H1 (cell line): ENCODE measurements around the gene NADSYN1. TPM values are rescaled to one million over a fixed set of nuclear protein-coding genes. Genes with fewer than 3 reads are reported as not detected.

Experiments
- CTCF ChIA-PET: fragments of 300-600 bp; sonication (Branson Sonifier 250); formaldehyde crosslinking; loops from one replicate; lab custom pipeline; 2021; ENCODE audit not compliant: partially characterized antibody; lab: Charles Lee
- POLR2A ChIA-PET: fragments of 300-600 bp; sonication (Branson Sonifier 250); formaldehyde crosslinking; loops from one replicate; lab custom pipeline; 2021; ENCODE audit warnings: inconsistent platforms; ENCODE audit not compliant: partially characterized antibody; lab: Charles Lee
- DNase-seq, 2 experiments: peaks; one replicate each; pipeline versions ENCODE4 v3.0.0 to v3.0.0-alpha.2; 2010 to 2022; ENCODE audit warnings: low spot score in 2 of 2, low read depth in 1 of 2, mixed read lengths in 1 of 2
- FAIRE-seq: peaks from 2 replicates; lab custom pipeline; 2011; peaks lifted over from hg19 to GRCh38; lab: Jason Lieb, UNC
- H2AFZ ChIP-seq: 2 replicates; pipeline ENCODE4 v1.8.1; 2012; ENCODE audit warnings: low read length, inconsistent platforms
- H2AK5ac ChIP-seq: 2 replicates; pipeline ENCODE4 v1.6.1; 2013; ENCODE audit warnings: low read depth, low read length
- H2BK120ac ChIP-seq: replicated peaks from 2 replicates; pipeline ENCODE3; 2013; ENCODE audit warnings: low read depth, low read length, inconsistent platforms
- H2BK12ac ChIP-seq: 2 replicates; pipeline ENCODE4 v1.6.1; 2013; ENCODE audit warnings: low read depth, low read length
- H2BK15ac ChIP-seq: 2 replicates; pipeline ENCODE4 v1.6.1; 2013; ENCODE audit warnings: low read length
- H2BK20ac ChIP-seq: 2 replicates; pipeline ENCODE4 v1.6.1; 2013; ENCODE audit warnings: low read length
- H2BK5ac ChIP-seq: 2 replicates; pipeline ENCODE4 v1.6.1; 2013; ENCODE audit warnings: low read depth, low read length
- H3K14ac ChIP-seq: 2 replicates; pipeline ENCODE4 v1.6.1; 2013; ENCODE audit warnings: inconsistent platforms; ENCODE audit not compliant: insufficient read length
- H3K18ac ChIP-seq: 2 replicates; pipeline ENCODE4 v1.6.1; 2013; ENCODE audit warnings: low read length; ENCODE audit errors: extremely low read depth
- H3K23ac ChIP-seq: 2 replicates; pipeline ENCODE4 v1.6.1; 2013; ENCODE audit warnings: inconsistent platforms; ENCODE audit not compliant: insufficient read length
- H3K23me2 ChIP-seq: 2 replicates; pipeline ENCODE4 v1.6.1; 2013; ENCODE audit warnings: low read depth, low read length
- H3K27ac ChIP-seq: 2 replicates; pipeline ENCODE4 v1.6.1; 2011; ENCODE audit warnings: low read depth, low read length, inconsistent platforms
- H3K27me3 ChIP-seq, 4 experiments: replicated peaks in 1 of 4; 1 replicate in 1 of 4; 2 replicates in 3 of 4; pipeline versions ENCODE4 v1.6.1 to v1.8.1; 2011 to 2013; ENCODE audit warnings: low read length in 3 of 4, mild to moderate bottlenecking in 3 of 4, inconsistent platforms in 2 of 4, mixed read lengths in 2 of 4, moderate library complexity in 1 of 4; ENCODE audit not compliant: control insufficient read depth in 3 of 4, insufficient read depth in 3 of 4; ENCODE audit errors: extremely low read depth in 1 of 4
- H3K36me3 ChIP-seq, 4 experiments: 2 replicates each; pipeline versions ENCODE4 v1.6.1 to v1.8.1; 2011 to 2013; ENCODE audit warnings: mild to moderate bottlenecking in 4 of 4, low read length in 3 of 4, moderate library complexity in 2 of 4, control low read depth in 1 of 4, inconsistent platforms in 1 of 4; ENCODE audit not compliant: insufficient read depth in 4 of 4, control insufficient read depth in 2 of 4
- H3K4ac ChIP-seq: replicated peaks from 2 replicates; pipeline ENCODE3; 2013; ENCODE audit warnings: low read length, low read depth, mixed read lengths, inconsistent platforms; ENCODE audit not compliant: insufficient read length
- H3K4me1 ChIP-seq, 4 experiments: replicated peaks in 1 of 4; 1 replicate in 1 of 4; 2 replicates in 3 of 4; pipeline versions ENCODE4 v1.6.1 to v1.8.1; 2011 to 2013; ENCODE audit warnings: low read length in 3 of 4, inconsistent platforms in 2 of 4, mixed read lengths in 1 of 4; ENCODE audit not compliant: insufficient read depth in 4 of 4, control insufficient read depth in 3 of 4
- H3K4me2 ChIP-seq, 2 experiments: 2 replicates each; pipeline versions ENCODE4 v1.6.1 to v1.8.1; 2011 to 2013; ENCODE audit warnings: low read depth in 2 of 2, low read length in 2 of 2, control low read depth in 1 of 2, inconsistent platforms in 1 of 2, mild to moderate bottlenecking in 1 of 2; ENCODE audit not compliant: insufficient read depth in 1 of 2
- H3K4me3 ChIP-seq, 4 experiments: fragments of 200-600, 300-600 bp in 1 of 4; sonication (generic), shearing (Covaris generic), sonication (Bioruptor Twin) in 1 of 4; 2 replicates each; pipeline versions ENCODE4 v1.5.1 to v1.8.1; 2011 to 2016; ENCODE audit warnings: low read length in 4 of 4, low read depth in 3 of 4, control low read depth in 2 of 4, inconsistent platforms in 2 of 4, mild to moderate bottlenecking in 2 of 4, mixed read lengths in 1 of 4, moderate library complexity in 1 of 4; ENCODE audit not compliant: insufficient read depth in 2 of 4; ENCODE audit errors: extremely low read depth in 1 of 4
- H3K56ac ChIP-seq: replicated peaks from 2 replicates; pipeline ENCODE3; 2013; ENCODE audit warnings: low read depth, mild to moderate bottlenecking, mixed read lengths, low read length, inconsistent platforms; ENCODE audit not compliant: insufficient read length
- H3K79me1 ChIP-seq: 2 replicates; pipeline ENCODE4 v1.6.1; 2013; ENCODE audit warnings: low read depth, low read length, control low read depth
- H3K79me2 ChIP-seq, 2 experiments: 2 replicates each; pipeline versions ENCODE4 v1.6.1 to v1.8.1; 2012 to 2013; ENCODE audit warnings: low read length in 2 of 2, mild to moderate bottlenecking in 2 of 2, inconsistent platforms in 1 of 2; ENCODE audit not compliant: insufficient read depth in 2 of 2, control insufficient read depth in 1 of 2
- H3K9ac ChIP-seq, 4 experiments: replicated peaks in 1 of 4; 1 replicate in 1 of 4; 2 replicates in 3 of 4; pipeline versions ENCODE4 v1.6.1 to v1.8.1; 2011 to 2013; ENCODE audit warnings: low read depth in 3 of 4, low read length in 3 of 4, control low read depth in 2 of 4, mild to moderate bottlenecking in 2 of 4, moderate library complexity in 2 of 4, inconsistent platforms in 1 of 4; ENCODE audit errors: extremely low read depth in 1 of 4
- H3K9me3 ChIP-seq, 2 experiments: 2 replicates each; pipeline versions ENCODE4 v1.6.1 to v1.8.1; 2012 to 2013; ENCODE audit warnings: mild to moderate bottlenecking in 2 of 2, moderate library complexity in 2 of 2, control low read depth in 1 of 2, inconsistent platforms in 1 of 2, low read depth in 1 of 2, low read length in 1 of 2, mixed read lengths in 1 of 2; ENCODE audit not compliant: insufficient read depth in 2 of 2
- H4K20me1 ChIP-seq, 2 experiments: replicated peaks in 1 of 2; 2 replicates each; pipeline versions ENCODE3 to v1.8.1; 2011 to 2013; ENCODE audit warnings: inconsistent platforms in 2 of 2, low read length in 2 of 2, mild to moderate bottlenecking in 1 of 2; ENCODE audit not compliant: insufficient read depth in 2 of 2, control insufficient read depth in 1 of 2
- H4K5ac ChIP-seq: 2 replicates; pipeline ENCODE4 v1.6.1; 2013; ENCODE audit warnings: low read length, low read depth, mixed read lengths, inconsistent platforms; ENCODE audit not compliant: insufficient read length
- H4K8ac ChIP-seq: 2 replicates; pipeline ENCODE4 v1.8.0; 2013; ENCODE audit warnings: mild to moderate bottlenecking, moderate library complexity, low read length, inconsistent platforms; ENCODE audit not compliant: insufficient read depth; ENCODE audit errors: extremely low read depth
- H4K91ac ChIP-seq: replicated peaks from 2 replicates; pipeline ENCODE3; 2013; ENCODE audit warnings: low read length, mixed read lengths, inconsistent platforms; ENCODE audit not compliant: insufficient read length
- ATF2 ChIP-seq: IDR thresholded peaks from 2 replicates; pipeline ENCODE4 v1.6.1; 2012; ENCODE audit warnings: low read length, inconsistent platforms
- ATF3 ChIP-seq: IDR thresholded peaks from 2 replicates; pipeline ENCODE4 v1.6.1; 2011; ENCODE audit warnings: low read depth, mild to moderate bottlenecking, low read length; ENCODE audit not compliant: insufficient read depth
- BACH1 ChIP-seq: IDR thresholded peaks from 2 replicates; pipeline ENCODE4 v1.6.1; 2012; ENCODE audit warnings: low read length, improper control_type of control experiment
- BRCA1 ChIP-seq: IDR thresholded peaks from 2 replicates; pipeline ENCODE4 v1.6.1; 2012; ENCODE audit warnings: low read depth, low read length, improper control_type of control experiment
- EGR1 ChIP-seq: IDR thresholded peaks from 2 replicates; pipeline ENCODE4 v1.6.1; 2011; ENCODE audit warnings: low read depth, low read length, borderline replicate concordance
- JUND ChIP-seq: IDR thresholded peaks from 2 replicates; pipeline ENCODE4 v1.6.1; 2011; ENCODE audit warnings: mild to moderate bottlenecking, improper control_type of control experiment, low read length
- KDM1A ChIP-seq: fragments of 200-600, 300-600 bp; sonication (generic); IDR thresholded peaks from 2 replicates; pipeline ENCODE4 v1.7.1; 2016; ENCODE audit warnings: mild to moderate bottlenecking, low read length, borderline replicate concordance
- RBBP5 ChIP-seq: IDR thresholded peaks from 2 replicates; pipeline ENCODE4 v1.7.1; 2012; ENCODE audit warnings: low read depth, mild to moderate bottlenecking, inconsistent platforms, low read length, moderate library complexity, borderline replicate concordance
- RXRA ChIP-seq: IDR thresholded peaks from 2 replicates; pipeline ENCODE4 v1.6.1; 2011; ENCODE audit warnings: low read depth, mild to moderate bottlenecking, low read length, moderate library complexity; ENCODE audit not compliant: insufficient read depth
- SP2 ChIP-seq: IDR thresholded peaks from 2 replicates; pipeline ENCODE4 v1.6.1; 2012; ENCODE audit warnings: mild to moderate bottlenecking, low read length, inconsistent platforms
- USF2 ChIP-seq: IDR thresholded peaks from 2 replicates; pipeline ENCODE4 v1.6.1; 2011; ENCODE audit warnings: low read length, improper control_type of control experiment
- WGBS, 2 experiments: shearing (Covaris generic) in 1 of 2; methylation state at CpG; one replicate each; pipeline versions ENCODE4 v1.1.6 to v1.1.7; 2013 to 2015; ENCODE audit warnings: low lambda C conversion rate in 2 of 2, mixed read lengths in 2 of 2, inconsistent platforms in 1 of 2, low coverage in 1 of 2, missing lambda C conversion rate in 1 of 2; ENCODE audit not compliant: insufficient replicate concordance in 2 of 2, insufficient coverage in 1 of 2, insufficient read length in 1 of 2; ENCODE audit errors: extremely low coverage in 1 of 2, missing lambda C conversion rate in 1 of 2; 5-methylcytosine and 5-hydroxymethylcytosine counted together
- polyA plus RNA-seq, 7 experiments: library from polyadenylated mRNA; depleted of rRNA in 3 of 7; stranded (reverse) in 5 of 7; unstranded in 2 of 7; fragments of >200 nt in 5 of 7; fragments of 200-250 nt in 2 of 7; gene quantifications; 1 replicate in 5 of 7; 2 replicates in 1 of 7; 4 replicates in 1 of 7; pipeline versions ENCODE4 v1.2.1 to v1.2.3, GENCODE V29; 2011 to 2013; ENCODE audit warnings: missing spikeins in 2 of 7, mixed read lengths in 2 of 7
- total RNA-seq: library from RNA; stranded (reverse); fragmentation: NEBNext Ultra II Directional; extraction: Animal tissue kit (Norgen Biotek cat#: 25700); gene quantifications from 2 replicates; pipeline ENCODE4 v1.2.1, GENCODE V29; 2021

NADSYN1 gene
- total and polyA plus RNA-seq, 2 of the 8 experiments (the other 6 are each of a cell fraction or from before 2014, with no cell fraction given), result 38.3 to 38.6 TPM

GRCh38 chr11:71442123-71442522, 10.9 kb upstream of the NADSYN1 start:
- H3K23ac ChIP-seq, result no peak overlapping the region
- H3K56ac ChIP-seq, result no peak overlapping the region
- peaks cover 13% of the 10 kb centered on the region for H3K79me1 ChIP-seq
- no peak overlapping the region for H3K9ac ChIP-seq
- peaks cover 0 to 23% of the 10 kb centered on the region in 2 experiments; a peak in 3 of 4 replicates for H3K79me2 ChIP-seq
- H4K5ac ChIP-seq, result no peak overlapping the region
- no peak overlapping the region for H3K4me3 ChIP-seq
- no peak overlapping the region for H2BK5ac ChIP-seq
- no peak overlapping the region for H3K4ac ChIP-seq
- H2BK120ac ChIP-seq, result no peak overlapping the region
- no peak overlapping the region for H4K8ac ChIP-seq
- POLR2A ChIA-PET, result no interaction called here
- no peak overlapping the region for H3K18ac ChIP-seq
- WGBS, 2 experiments, result 92% methylated on average over 8 of the region's 8 CpGs; no CpG with 5 or more reads in 1 of the 2 experiments
- H3K23me2 ChIP-seq, result peaks cover 6% of the 10 kb centered on the region; the same call in 1 of the 2 replicates
- no peak overlapping the region for H3K14ac ChIP-seq
- no peak overlapping the region for H2BK12ac ChIP-seq
- H3K9me3 ChIP-seq, result no peaks in the 10 kb centered on the region
- H4K91ac ChIP-seq, result no peak overlapping the region
- H3K27ac ChIP-seq, result no peak overlapping the region
- H3K4me2 ChIP-seq, result no peak overlapping the region
- H2AK5ac ChIP-seq, result no peak overlapping the region
- H3K27me3 ChIP-seq, result no peaks in the 10 kb centered on the region
- H3K4me1 ChIP-seq, result peaks cover 0 to 5% (median under 1%) of the 10 kb centered on the region in 4 experiments; a peak in 2 of 7 replicates
- no peak overlapping the region for H2BK15ac ChIP-seq
- H4K20me1 ChIP-seq, result peaks cover 7 to 40% of the 10 kb centered on the region in 2 experiments
- no peak for FAIRE-seq
- peaks cover 51 to 100% (median 79%) of the 10 kb centered on the region in 4 experiments for H3K36me3 ChIP-seq
- no peak overlapping the region for H2AFZ ChIP-seq
- H2BK20ac ChIP-seq, result no peak overlapping the region
- DNase-seq, result no peak
- CTCF ChIA-PET, result no interaction called here
- no peak for TF ChIP-seq RXRA
- TF ChIP-seq KDM1A, result no peak
- TF ChIP-seq ATF3, result no peak
- TF ChIP-seq JUND, result no peak
- TF ChIP-seq USF2, result no peak
- no peak for TF ChIP-seq RBBP5
- no peak for TF ChIP-seq EGR1
- no peak for TF ChIP-seq ATF2
- TF ChIP-seq BACH1, result no peak
- no peak for TF ChIP-seq SP2
- no peak for TF ChIP-seq BRCA1
